Tibial artery (tissue), 4 donors: Measurements from ENCODE around the gene ARL5B.

Source experiments
- DNase-seq, 2 donors: peaks; one replicate each; pipeline ENCODE4 v3.0.0-alpha.2; 2019
- H3K27ac ChIP-seq, 2 donors: fragments of 200-600 bp; sonication (generic) in 1 of 2; 1 replicate in 1 of 2; 2 replicates in 1 of 2; pipeline ENCODE4 v1.5.1; 2018 to 2019; ENCODE audit warnings: mild to moderate bottlenecking in 1 of 2
- H3K27me3 ChIP-seq, 2 donors: fragments of 200-600 bp; sonication (generic) in 1 of 2; one replicate each; pipeline versions ENCODE4 v1.5.1 to v1.6.0; 2016 to 2019
- H3K36me3 ChIP-seq, 3 donors: fragments of 200-600 bp; sonication (generic) in 2 of 3; one replicate each; pipeline ENCODE4 v1.5.1; 2016 to 2019; ENCODE audit warnings: mild to moderate bottlenecking in 2 of 3
- H3K4me1 ChIP-seq, 4 donors: fragments of 200-600 bp; sonication (generic) in 2 of 4; 1 replicate in 3 of 4; 2 replicates in 1 of 4; pipeline ENCODE4 v1.5.1; 2016 to 2019
- H3K4me3 ChIP-seq, 2 donors: fragments of 200-600 bp; sonication (generic) in 1 of 2; 1 replicate in 1 of 2; 2 replicates in 1 of 2; pipeline ENCODE4 v1.5.1; 2018 to 2019; ENCODE audit warnings: mild to moderate bottlenecking in 2 of 2
- H3K9me3 ChIP-seq, 3 donors: fragments of 200-600 bp; sonication (generic) in 1 of 3; one replicate each; pipeline ENCODE4 v1.5.1; 2016 to 2019
- CTCF ChIP-seq, 2 experiments: fragments of 200-600 bp in 1 of 2; fragments of 450-650 bp in 1 of 2; IDR thresholded peaks; one replicate each; pipeline ENCODE4 v1.5.1; 2017 to 2019; ENCODE audit warnings: antibody characterized with exemption in 2 of 2, mild to moderate bottlenecking in 1 of 2, moderate library complexity in 1 of 2
- intact Hi-C: fragments of 100-400 bp; cut with DNase I; formaldehyde crosslinking; loops from one replicate; pipeline ENCODE4 v1.15.0; 2023; ENCODE audit warnings: low total_unique reads

The ARL5B gene

GRCh38 chr10:18664841-18665478, 5.7 kb downstream of the ARL5B start:
- no peak overlapping the region for H3K4me3 ChIP-seq
- intact Hi-C loops = no loop called here
- H3K9me3 ChIP-seq = no peaks in the 10 kb centered on the region
- H3K27me3 ChIP-seq = no peaks in the 10 kb centered on the region
- no peak overlapping the region for H3K27ac ChIP-seq
- peaks cover 0 to 47% (median 22%) of the 10 kb centered on the region in 4 donors for H3K4me1 ChIP-seq
- DNase-seq = no peak
- H3K36me3 ChIP-seq = peaks cover 0 to 25% (median 23%) of the 10 kb centered on the region in 3 donors
- no peak for TF ChIP-seq CTCF (IDR thresholded peaks at IDR 0.05)

- no peaks in the 10 kb centered on the region for H3K27me3 ChIP-seq
- H3K9me3 ChIP-seq = no peaks in the 10 kb centered on the region
- no peak overlapping the region for H3K4me3 ChIP-seq
- H3K27ac ChIP-seq = no peak overlapping the region
- peaks cover 0 to 37% (median 14%) of the 10 kb centered on the region in 4 donors for H3K4me1 ChIP-seq
- no peak for TF ChIP-seq CTCF (IDR thresholded peaks at IDR 0.05)
- DNase-seq = no peak
- intact Hi-C loops = no loop called here
- H3K36me3 ChIP-seq = peaks cover 0 to 35% (median 32%) of the 10 kb centered on the region in 3 donors
Observed at GRCh38 chr10:18665815-18666558, 6.8 kb downstream of the ARL5B start.

GRCh38 chr10:18666810-18667209, 7.6 kb downstream of the ARL5B start:
- TF ChIP-seq CTCF (IDR thresholded peaks at IDR 0.05) = no peak
- H3K4me3 ChIP-seq = no peak overlapping the region

GRCh38 chr10:18668026-18668425, 8.8 kb downstream of the ARL5B start:
- Histone ChIP-seq H3K9me3 (no peaks in the 10 kb centered on the region), H3K4me1 (peaks cover 0 to 16% (median 4%) of the 10 kb centered on the region in 4 donors), H3K27ac (no peak overlapping the region), H3K4me3 (no peak overlapping the region), H3K36me3 (peaks cover 15 to 46% (median 43%) of the 10 kb centered on the region in 3 donors), H3K27me3 (no peaks in the 10 kb centered on the region)
- intact Hi-C loops = no loop called here
- TF ChIP-seq CTCF (IDR thresholded peaks at IDR 0.05) = no peak
- DNase-seq = no peak

More at GRCh38 chr10:18666810-18667209, 7.6 kb downstream of the ARL5B start:
- no peaks in the 10 kb centered on the region for H3K9me3 ChIP-seq
- H3K4me1 ChIP-seq = peaks cover 0 to 28% (median 6%) of the 10 kb centered on the region in 4 donors
- intact Hi-C loops = no loop called here
- peaks cover 7 to 43% (median 40%) of the 10 kb centered on the region in 3 donors for H3K36me3 ChIP-seq
- DNase-seq = no peak
- H3K27ac ChIP-seq = no peak overlapping the region
- H3K27me3 ChIP-seq = no peaks in the 10 kb centered on the region

- Histone ChIP-seq H3K9me3 (no peaks in the 10 kb centered on the region), H3K27ac (no peak overlapping the region), H3K27me3 (no peaks in the 10 kb centered on the region), H3K4me1 (no peaks in the 10 kb centered on the region), H3K4me3 (no peak overlapping the region), H3K36me3 (peaks cover 45 to 47% (median 47%) of the 10 kb centered on the region in 3 donors)
- intact Hi-C loops = no loop called here
- TF ChIP-seq CTCF (IDR thresholded peaks at IDR 0.05) = no peak
- no peak for DNase-seq
Observed at GRCh38 chr10:18675086-18675801, 16.0 kb downstream of the ARL5B start.
